Jurkat, Clone E6-1 (cell line): ENCODE measurements around the gene HIC1.

Experiments
- DNase-seq: peaks from one replicate; pipeline ENCODE4 v3.0.0-alpha.2; 2011; ENCODE audit warnings: low read depth, low spot score
- H3K4me3 ChIP-seq: 2 replicates; pipeline ENCODE4 v1.5.1; 2011; ENCODE audit warnings: mild to moderate bottlenecking, low read length, control low read depth, moderate library complexity

HIC1 gene

GRCh38 chr17:2089021-2089422 is 34.1 kb downstream of the HIC1 start:
- H3K4me3 ChIP-seq, result peak overlapping the region; percentile 51
- DNase-seq, result no peak

GRCh38 chr17:2090210-2090641 is 35.3 kb downstream of the HIC1 start:
- H3K4me3 ChIP-seq, result no peak overlapping the region
- no peak for DNase-seq

- H3K4me3 ChIP-seq, result no peak overlapping the region
- no peak for DNase-seq
Measured at GRCh38 chr17:2090804-2091534, 36.1 kb downstream of the HIC1 start.

GRCh38 chr17:2092253-2092652 is 37.4 kb downstream of the HIC1 start:
- DNase-seq, result no peak
- H3K4me3 ChIP-seq, result no peak overlapping the region

GRCh38 chr17:2093349-2093748 is 38.4 kb downstream of the HIC1 start:
- DNase-seq, result no peak
- no peak overlapping the region for H3K4me3 ChIP-seq

GRCh38 chr17:2094891-2095535 is 40.1 kb downstream of the HIC1 start:
- H3K4me3 ChIP-seq, result no peak overlapping the region
- DNase-seq, result no peak

- DNase-seq, result no peak
Measured at GRCh38 chr17:2095536-2095910, 40.6 kb downstream of the HIC1 start.

GRCh38 chr17:2101448-2102257 is 46.8 kb downstream of the HIC1 start:
- DNase-seq, result no peak

More at GRCh38 chr17:2095536-2095910, 40.6 kb downstream of the HIC1 start:
- no peak overlapping the region for H3K4me3 ChIP-seq

GRCh38 chr17:2102931-2103809 is 48.3 kb downstream of the HIC1 start:
- DNase-seq, result no peak
- H3K4me3 ChIP-seq, result no peak overlapping the region

More at GRCh38 chr17:2101448-2102257, 46.8 kb downstream of the HIC1 start:
- H3K4me3 ChIP-seq, result no peak overlapping the region

- H3K4me3 ChIP-seq, result no peak overlapping the region
- no peak for DNase-seq
Measured at GRCh38 chr17:2105663-2106062, 50.8 kb downstream of the HIC1 start.

- no peak for DNase-seq
- H3K4me3 ChIP-seq, result no peak overlapping the region
Measured at GRCh38 chr17:2106308-2106955, 51.5 kb downstream of the HIC1 start.

- DNase-seq, result no peak
- no peak overlapping the region for H3K4me3 ChIP-seq
Measured at GRCh38 chr17:2107050-2107449, 52.1 kb downstream of the HIC1 start.

- no peak for DNase-seq
- no peak overlapping the region for H3K4me3 ChIP-seq
Measured at GRCh38 chr17:2107506-2107905, 52.6 kb downstream of the HIC1 start.

- no peak for DNase-seq
- no peak overlapping the region for H3K4me3 ChIP-seq
Measured at GRCh38 chr17:2108170-2108569, 53.3 kb downstream of the HIC1 start.

- no peak overlapping the region for H3K4me3 ChIP-seq
- DNase-seq, result no peak
Measured at GRCh38 chr17:2110436-2110835, 55.5 kb downstream of the HIC1 start.

- H3K4me3 ChIP-seq, result no peak overlapping the region
- DNase-seq, result no peak
Measured at GRCh38 chr17:2111691-2112090, 56.8 kb downstream of the HIC1 start.
